Keratinocyte (primary cell): ENCODE measurements around the gene SERPINB1. TPM values are rescaled to one million over a fixed set of nuclear protein-coding genes. Genes with fewer than 3 reads are reported as not detected.

Experiments
- DNase-seq: peaks from one replicate; pipeline ENCODE4 v3.0.0-alpha.2; 2011; ENCODE audit warnings: low read depth, missing footprints, low spot score
- FAIRE-seq: peaks from 2 replicates; lab custom pipeline; 2011; peaks lifted over from hg19 to GRCh38; lab: Jason Lieb, UNC
- H2AFZ ChIP-seq: 2 replicates; pipeline ENCODE4 v1.6.0; 2012; ENCODE audit warnings: low read length, control low read depth, inconsistent platforms; ENCODE audit not compliant: control insufficient read depth
- H3K27ac ChIP-seq: 2 replicates; pipeline ENCODE4 v1.5.1; 2011; ENCODE audit warnings: low read length; ENCODE audit not compliant: control insufficient read depth, insufficient read depth
- H3K27me3 ChIP-seq: 3 replicates; pipeline ENCODE4 v1.6.0; 2011; ENCODE audit warnings: low read length; ENCODE audit not compliant: control insufficient read depth, insufficient read depth; ENCODE audit errors: extremely low read depth
- H3K36me3 ChIP-seq, 2 experiments: 2 replicates in 1 of 2; 3 replicates in 1 of 2; pipeline ENCODE4 v1.5.1; 2011; ENCODE audit warnings: low read length in 2 of 2, mild to moderate bottlenecking in 1 of 2; ENCODE audit not compliant: control insufficient read depth in 2 of 2, insufficient read depth in 2 of 2; ENCODE audit errors: extremely low read depth in 1 of 2
- H3K4me1 ChIP-seq: 3 replicates; pipeline ENCODE4 v1.5.1; 2011; ENCODE audit warnings: low read length; ENCODE audit not compliant: control insufficient read depth, insufficient read depth; ENCODE audit errors: extremely low read depth
- H3K4me2 ChIP-seq: 3 replicates; pipeline ENCODE4 v1.6.0; 2011; ENCODE audit warnings: low read depth, low read length; ENCODE audit not compliant: control insufficient read depth, insufficient read depth; ENCODE audit errors: extremely low read depth
- H3K4me3 ChIP-seq, 3 experiments: fragments of 200-600 bp in 1 of 3; sonication (generic) in 1 of 3; 2 replicates in 2 of 3; 3 replicates in 1 of 3; pipeline ENCODE4 v1.5.1; 2011 to 2016; ENCODE audit warnings: low read length in 3 of 3, mild to moderate bottlenecking in 3 of 3, control low read depth in 2 of 3, inconsistent platforms in 1 of 3, low read depth in 1 of 3, mixed read lengths in 1 of 3, mixed run types in 1 of 3, moderate library complexity in 1 of 3; ENCODE audit not compliant: control insufficient read depth in 2 of 3, insufficient read depth in 2 of 3; ENCODE audit errors: extremely low read depth in 1 of 3
- H3K79me2 ChIP-seq: 2 replicates; pipeline ENCODE4 v1.6.0; 2012; ENCODE audit warnings: low read length; ENCODE audit not compliant: control insufficient read depth, insufficient read depth
- H3K9ac ChIP-seq: 3 replicates; pipeline ENCODE4 v1.6.0; 2011; ENCODE audit warnings: low read length; ENCODE audit not compliant: control insufficient read depth, insufficient read depth; ENCODE audit errors: extremely low read depth
- H3K9me1 ChIP-seq: 3 replicates; pipeline ENCODE4 v1.6.0; 2011; ENCODE audit warnings: low read length; ENCODE audit not compliant: control insufficient read depth, insufficient read depth; ENCODE audit errors: extremely low read depth
- H3K9me3 ChIP-seq: 2 replicates; pipeline ENCODE4 v1.5.1; 2012; ENCODE audit warnings: low read depth, low read length; ENCODE audit not compliant: control insufficient read depth
- H4K20me1 ChIP-seq: 3 replicates; pipeline ENCODE4 v1.6.0; 2011; ENCODE audit warnings: low read length; ENCODE audit not compliant: control insufficient read depth, insufficient read depth; ENCODE audit errors: extremely low read depth
- CTCF ChIP-seq, 3 experiments: IDR thresholded peaks in 1 of 3; conservative IDR thresholded peaks in 1 of 3; optimal IDR thresholded peaks in 1 of 3; 2 replicates in 2 of 3; 3 replicates in 1 of 3; pipeline versions ENCODE3 to v1.5.1; 2011; ENCODE audit warnings: low read length in 3 of 3, mild to moderate bottlenecking in 3 of 3, moderate library complexity in 2 of 3, control low read depth in 1 of 3, inconsistent platforms in 1 of 3; ENCODE audit not compliant: insufficient read depth in 2 of 3; ENCODE audit errors: extremely low read depth in 1 of 3
- EZH2 ChIP-seq: IDR thresholded peaks from one replicate; pipeline ENCODE4 v1.6.1; 2012; ENCODE audit warnings: inconsistent platforms, mild to moderate bottlenecking, low read length, moderate library complexity
- dilution Hi-C: fragments of 300-500 bp; cut with MboI; formaldehyde crosslinking; loops from one replicate; pipeline ENCODE4 v1.7.0; 2020; ENCODE audit warnings: low sequenced_read_pairs; ENCODE audit not compliant: extremely low pct_ligation_motif_present
- polyA plus RNA-seq, 5 experiments: library from polyadenylated mRNA; depleted of rRNA in 3 of 5; stranded (reverse) in 3 of 5; stranded (forward) in 1 of 5; unstranded in 1 of 5; fragments of >200 nt; gene quantifications; 1 replicate in 1 of 5; 2 replicates in 3 of 5; 3 replicates in 1 of 5; pipeline versions ENCODE4 v1.2.1 to v1.2.3, GENCODE V29; 2011 to 2012; ENCODE audit warnings: missing spikeins in 2 of 5, low read depth in 1 of 5, low replicate concordance in 1 of 5

The SERPINB1 gene
- polyA plus RNA-seq, 1 donor (not counting 4 experiments of a cell fraction or from before 2014, with no cell fraction given), result 71.9 TPM

GRCh38 chr6:2839982-2840748 lies 1.5 kb downstream of the SERPINB1 start:
- Histone ChIP-seq H3K9me3 (no peaks in the 10 kb centered on the region), H3K4me1 (peaks cover 45% of the 10 kb centered on the region), H3K9me1 (peaks cover 6% of the 10 kb centered on the region), H3K27ac (peak overlapping the region; percentile 86), H3K79me2 (no peaks in the 10 kb centered on the region), H3K9ac (peak overlapping the region; percentile 84), H3K4me3 (peak overlapping the region; percentile 48 to 77 (median 60)), H3K27me3 (no peaks in the 10 kb centered on the region), H4K20me1 (no peaks in the 10 kb centered on the region), H3K4me2 (peak overlapping the region; percentile 82), H3K36me3 (peaks cover 6 to 13% of the 10 kb centered on the region in 2 experiments), H2AFZ (no peak overlapping the region)
- FAIRE-seq, result no peak
- DNase-seq, result no peak
- TF ChIP-seq CTCF (optimal IDR thresholded peaks at IDR 0.05 in 1 of 3, IDR thresholded peaks at IDR 0.05 in 1 of 3, conservative IDR thresholded peaks at IDR 0.05 in 1 of 3; ENCODE audit: extremely low read depth in 1 of 3, insufficient read depth in 2 of 3, low read length in 3 of 3), result no peak
- no peak for TF ChIP-seq EZH2
- dilution Hi-C loops, result no loop called here

- H3K27ac ChIP-seq, result peak overlapping the region; percentile 86
- no peaks in the 10 kb centered on the region for H3K79me2 ChIP-seq
- H3K9me3 ChIP-seq, result no peaks in the 10 kb centered on the region
- H3K36me3 ChIP-seq, result peaks cover 6 to 19% of the 10 kb centered on the region in 2 experiments
- peaks cover 45% of the 10 kb centered on the region for H3K4me1 ChIP-seq
- peak overlapping the region in 2 of 3 experiments; percentile 7 to 77 for H3K4me3 ChIP-seq
- no peak overlapping the region for H2AFZ ChIP-seq
- DNase-seq (no peak), FAIRE-seq (peak; percentile 68)
- peaks cover 6% of the 10 kb centered on the region for H3K9me1 ChIP-seq
- H4K20me1 ChIP-seq, result no peaks in the 10 kb centered on the region
- H3K27me3 ChIP-seq, result no peaks in the 10 kb centered on the region
- peak overlapping the region; percentile 82 for H3K4me2 ChIP-seq
- no peak for TF ChIP-seq CTCF (optimal IDR thresholded peaks at IDR 0.05 in 1 of 3, IDR thresholded peaks at IDR 0.05 in 1 of 3, conservative IDR thresholded peaks at IDR 0.05 in 1 of 3; ENCODE audit: extremely low read depth in 1 of 3, insufficient read depth in 2 of 3, low read length in 3 of 3)
- TF ChIP-seq EZH2, result no peak
- dilution Hi-C loops, result no loop called here
- H3K9ac ChIP-seq, result peak overlapping the region; percentile 84
Measured at GRCh38 chr6:2839195-2839981, 2.3 kb downstream of the SERPINB1 start.
